H1 (cell line): ENCODE results near the gene CEP126. TPM values are rescaled to one million over a fixed set of nuclear protein-coding genes. Genes with fewer than 3 reads are reported as not detected.

Source experiments
- polyA plus RNA-seq, 7 experiments: library from polyadenylated mRNA; depleted of rRNA in 3 of 7; stranded (reverse) in 5 of 7; unstranded in 2 of 7; fragments of >200 nt in 5 of 7; fragments of 200-250 nt in 2 of 7; gene quantifications; 1 replicate in 5 of 7; 2 replicates in 1 of 7; 4 replicates in 1 of 7; pipeline versions ENCODE4 v1.2.1 to v1.2.3, GENCODE V29; 2011 to 2013; ENCODE audit warnings: missing spikeins in 2 of 7, mixed read lengths in 2 of 7
- total RNA-seq: library from RNA; stranded (reverse); fragmentation: NEBNext Ultra II Directional; extraction: Animal tissue kit (Norgen Biotek cat#: 25700); gene quantifications from 2 replicates; pipeline ENCODE4 v1.2.1, GENCODE V29; 2021

The CEP126 gene
- total and polyA plus RNA-seq, 2 of the 8 experiments (the other 6 are each of a cell fraction or from before 2014, with no cell fraction given) = 0.76 to 1.9 TPM

Other genes with a start within 250 kb of the CEP126 start
- not detected in 2 replicates for gene ANGPTL5, start 1.5 kb downstream of the CEP126 start, total RNA-seq
- gene ANGPTL5, start 1.5 kb downstream of the CEP126 start, polyA plus RNA-seq (2011; rRNA removed) = not detected in 2 replicates
- 1.5 and 2.1 TPM in 2 replicates for gene CFAP300, start 132.4 kb downstream of the CEP126 start, total RNA-seq
- 1.1 and 2.8 TPM in 2 replicates for gene CFAP300, start 132.4 kb downstream of the CEP126 start, polyA plus RNA-seq (2011; rRNA removed)
- gene YAP1, start 195.4 kb downstream of the CEP126 start, total RNA-seq = 108 and 111 TPM in 2 replicates
- gene YAP1, start 195.4 kb downstream of the CEP126 start, polyA plus RNA-seq (2011; rRNA removed) = 62.0 and 95.9 TPM in 2 replicates